ENCODE results near the gene OLIG2.

DNA sequence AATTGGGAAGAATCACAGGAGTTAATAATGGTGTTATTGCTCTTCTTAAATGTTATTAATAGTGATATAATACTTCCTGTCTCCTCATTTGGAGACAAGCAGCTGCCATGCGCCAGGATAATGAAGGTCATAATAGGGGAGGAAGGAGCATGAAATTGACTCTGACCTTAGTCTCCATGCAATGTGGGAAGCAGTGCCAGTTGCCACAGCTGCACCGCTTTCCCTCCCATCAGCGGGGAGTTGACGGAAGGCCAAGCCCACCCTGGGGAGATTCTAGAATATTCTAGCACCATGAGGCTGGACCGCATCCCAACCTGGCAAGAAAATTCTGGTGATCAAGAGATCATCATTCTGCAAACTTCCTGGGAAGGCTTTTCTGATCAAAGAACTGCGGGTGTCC lies 33.2 kb downstream of the OLIG2 start:
- TF ChIP-seq, protein P1, sequence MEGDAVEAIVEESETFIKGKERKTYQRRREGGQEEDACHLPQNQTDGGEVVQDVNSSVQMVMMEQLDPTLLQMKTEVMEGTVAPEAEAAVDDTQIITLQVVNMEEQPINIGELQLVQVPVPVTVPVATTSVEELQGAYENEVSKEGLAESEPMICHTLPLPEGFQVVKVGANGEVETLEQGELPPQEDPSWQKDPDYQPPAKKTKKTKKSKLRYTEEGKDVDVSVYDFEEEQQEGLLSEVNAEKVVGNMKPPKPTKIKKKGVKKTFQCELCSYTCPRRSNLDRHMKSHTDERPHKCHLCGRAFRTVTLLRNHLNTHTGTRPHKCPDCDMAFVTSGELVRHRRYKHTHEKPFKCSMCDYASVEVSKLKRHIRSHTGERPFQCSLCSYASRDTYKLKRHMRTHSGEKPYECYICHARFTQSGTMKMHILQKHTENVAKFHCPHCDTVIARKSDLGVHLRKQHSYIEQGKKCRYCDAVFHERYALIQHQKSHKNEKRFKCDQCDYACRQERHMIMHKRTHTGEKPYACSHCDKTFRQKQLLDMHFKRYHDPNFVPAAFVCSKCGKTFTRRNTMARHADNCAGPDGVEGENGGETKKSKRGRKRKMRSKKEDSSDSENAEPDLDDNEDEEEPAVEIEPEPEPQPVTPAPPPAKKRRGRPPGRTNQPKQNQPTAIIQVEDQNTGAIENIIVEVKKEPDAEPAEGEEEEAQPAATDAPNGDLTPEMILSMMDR (IDR thresholded peaks at IDR 0.05) = no peak
- TF ChIP-seq POLR2A (IDR thresholded peaks at IDR 0.05) = no peak
